Measurements from ENCODE around the gene ZMIZ1. TPM values are rescaled to one million over a fixed set of nuclear protein-coding genes. Genes with fewer than 3 reads are reported as not detected.

Gene ZMIZ1
- total and polyA plus RNA-seq, 2 experiments from 2014 or later, result 9.2 to 30.9 TPM

DNA sequence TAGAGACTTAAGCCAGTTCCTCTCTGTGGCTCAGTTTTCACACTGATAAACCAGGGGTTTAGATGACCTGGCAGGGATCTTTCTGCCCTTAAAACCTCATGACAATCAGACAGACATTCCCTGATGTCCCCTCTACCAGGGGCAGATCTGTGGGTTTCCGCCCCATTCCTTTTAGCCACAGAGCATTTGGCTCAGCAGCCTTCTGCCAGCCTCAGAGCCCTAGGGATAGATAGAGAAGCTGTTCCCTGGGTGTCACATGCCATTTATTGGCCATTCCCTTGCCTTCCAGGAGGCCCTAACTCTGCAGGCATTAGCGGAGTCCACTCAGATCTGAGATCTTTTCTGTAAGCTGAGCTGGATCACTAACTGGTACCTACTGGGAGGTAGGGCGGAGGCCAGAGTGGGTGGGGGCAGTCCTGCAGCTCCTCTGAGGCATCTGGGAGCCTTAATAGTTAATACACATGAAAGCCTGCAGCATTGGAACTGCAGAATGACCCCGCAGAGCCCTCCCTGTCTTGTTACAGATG is 101.5 kb downstream of the ZMIZ1 start (continued):
- TF ChIP-seq ZNF331 (CRISPR knock-in tag; IDR thresholded peaks at IDR 0.05; ENCODE audit: low read depth) (no peak), EZH2phosphoT487 (IDR thresholded peaks at IDR 0.05; ENCODE audit: unreplicated experiment) (no peak), JUNB (IDR thresholded peaks at IDR 0.05; ENCODE audit: unreplicated experiment) (no peak), STAT1 (IDR thresholded peaks at IDR 0.05; ENCODE audit: unreplicated experiment) (no peak), POLR2AphosphoS5 (IDR thresholded peaks at IDR 0.05; ENCODE audit: low read depth) (no peak)

GRCh38 chr10:79170993-79171392 is 102.2 kb downstream of the ZMIZ1 start:
- Histone ChIP-seq H3K27ac (ENCODE audit: low read depth) (no peak overlapping the region), H2AFZ (no peak overlapping the region), H3K36me3 (ENCODE audit: insufficient read depth) (no peaks in the 10 kb centered on the region), H3K4me2 (no peak overlapping the region), H4K20me1 (replicated peaks; ENCODE audit: insufficient read depth) (0 out of 2 replicates have a peak, but pooled peaks cover 3% of the 10 kb centered on the region), H3K79me2 (replicated peaks; ENCODE audit: insufficient read depth) (no peaks in the 10 kb centered on the region), H3K27me3 (ENCODE audit: insufficient read depth) (no peaks in the 10 kb centered on the region), H3F3A (replicated peaks; ENCODE audit: low read depth) (no peaks in the 10 kb centered on the region), H3K4me1 (ENCODE audit: insufficient read depth) (no peaks in the 10 kb centered on the region), H3K4me3 (no peak overlapping the region), H3K9me2 (ENCODE audit: insufficient read depth) (no peaks in the 10 kb centered on the region)
- DNase-seq (ENCODE audit: low spot score), result no peak
- H3K27ac Mint-ChIP-seq, result no peak overlapping the region; the same call in 1 of the 2 replicates
- peaks cover 6% of the 10 kb centered on the region for H3K27me3 Mint-ChIP-seq (ENCODE audit: insufficient read depth, low read depth, poor library complexity)
- no peak overlapping the region for H3K4me3 Mint-ChIP-seq
- peaks cover 32% of the 10 kb centered on the region for H3K4me1 Mint-ChIP-seq
- H3K9me3 Mint-ChIP-seq, result no peaks in the 10 kb centered on the region; the same call in 2 of the 3 replicates
- ATAC-seq, result no peak
- H3K36me3 Mint-ChIP-seq (ENCODE audit: low read depth), result peaks cover 5% of the 10 kb centered on the region; the same call in 2 of the 3 replicates
- TF ChIP-seq CREB1 (CRISPR knock-in tag; IDR thresholded peaks at IDR 0.05; ENCODE audit: low read depth) (no peak), JUNB (IDR thresholded peaks at IDR 0.05; ENCODE audit: unreplicated experiment) (no peak), ZNF331 (CRISPR knock-in tag; IDR thresholded peaks at IDR 0.05; ENCODE audit: low read depth) (no peak), NANOG (IDR thresholded peaks at IDR 0.05; ENCODE audit: borderline replicate concordance) (no peak), EZH2phosphoT487 (IDR thresholded peaks at IDR 0.05; ENCODE audit: unreplicated experiment) (no peak), ZNF114 (CRISPR knock-in tag; IDR thresholded peaks at IDR 0.05) (no peak), EZH2 (IDR thresholded peaks at IDR 0.05; ENCODE audit: low read depth, unreplicated experiment) (no peak), POLR2AphosphoS5 (IDR thresholded peaks at IDR 0.05; ENCODE audit: low read depth) (no peak), ETS1 (IDR thresholded peaks at IDR 0.05) (no peak), STAT1 (IDR thresholded peaks at IDR 0.05; ENCODE audit: unreplicated experiment) (no peak)
- TF ChIP-seq, protein P1, sequence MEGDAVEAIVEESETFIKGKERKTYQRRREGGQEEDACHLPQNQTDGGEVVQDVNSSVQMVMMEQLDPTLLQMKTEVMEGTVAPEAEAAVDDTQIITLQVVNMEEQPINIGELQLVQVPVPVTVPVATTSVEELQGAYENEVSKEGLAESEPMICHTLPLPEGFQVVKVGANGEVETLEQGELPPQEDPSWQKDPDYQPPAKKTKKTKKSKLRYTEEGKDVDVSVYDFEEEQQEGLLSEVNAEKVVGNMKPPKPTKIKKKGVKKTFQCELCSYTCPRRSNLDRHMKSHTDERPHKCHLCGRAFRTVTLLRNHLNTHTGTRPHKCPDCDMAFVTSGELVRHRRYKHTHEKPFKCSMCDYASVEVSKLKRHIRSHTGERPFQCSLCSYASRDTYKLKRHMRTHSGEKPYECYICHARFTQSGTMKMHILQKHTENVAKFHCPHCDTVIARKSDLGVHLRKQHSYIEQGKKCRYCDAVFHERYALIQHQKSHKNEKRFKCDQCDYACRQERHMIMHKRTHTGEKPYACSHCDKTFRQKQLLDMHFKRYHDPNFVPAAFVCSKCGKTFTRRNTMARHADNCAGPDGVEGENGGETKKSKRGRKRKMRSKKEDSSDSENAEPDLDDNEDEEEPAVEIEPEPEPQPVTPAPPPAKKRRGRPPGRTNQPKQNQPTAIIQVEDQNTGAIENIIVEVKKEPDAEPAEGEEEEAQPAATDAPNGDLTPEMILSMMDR (conservative IDR thresholded peaks at IDR 0.05; ENCODE audit: low read depth in 2 of 2), result no peak
- TF ChIP-seq, protein P2, sequence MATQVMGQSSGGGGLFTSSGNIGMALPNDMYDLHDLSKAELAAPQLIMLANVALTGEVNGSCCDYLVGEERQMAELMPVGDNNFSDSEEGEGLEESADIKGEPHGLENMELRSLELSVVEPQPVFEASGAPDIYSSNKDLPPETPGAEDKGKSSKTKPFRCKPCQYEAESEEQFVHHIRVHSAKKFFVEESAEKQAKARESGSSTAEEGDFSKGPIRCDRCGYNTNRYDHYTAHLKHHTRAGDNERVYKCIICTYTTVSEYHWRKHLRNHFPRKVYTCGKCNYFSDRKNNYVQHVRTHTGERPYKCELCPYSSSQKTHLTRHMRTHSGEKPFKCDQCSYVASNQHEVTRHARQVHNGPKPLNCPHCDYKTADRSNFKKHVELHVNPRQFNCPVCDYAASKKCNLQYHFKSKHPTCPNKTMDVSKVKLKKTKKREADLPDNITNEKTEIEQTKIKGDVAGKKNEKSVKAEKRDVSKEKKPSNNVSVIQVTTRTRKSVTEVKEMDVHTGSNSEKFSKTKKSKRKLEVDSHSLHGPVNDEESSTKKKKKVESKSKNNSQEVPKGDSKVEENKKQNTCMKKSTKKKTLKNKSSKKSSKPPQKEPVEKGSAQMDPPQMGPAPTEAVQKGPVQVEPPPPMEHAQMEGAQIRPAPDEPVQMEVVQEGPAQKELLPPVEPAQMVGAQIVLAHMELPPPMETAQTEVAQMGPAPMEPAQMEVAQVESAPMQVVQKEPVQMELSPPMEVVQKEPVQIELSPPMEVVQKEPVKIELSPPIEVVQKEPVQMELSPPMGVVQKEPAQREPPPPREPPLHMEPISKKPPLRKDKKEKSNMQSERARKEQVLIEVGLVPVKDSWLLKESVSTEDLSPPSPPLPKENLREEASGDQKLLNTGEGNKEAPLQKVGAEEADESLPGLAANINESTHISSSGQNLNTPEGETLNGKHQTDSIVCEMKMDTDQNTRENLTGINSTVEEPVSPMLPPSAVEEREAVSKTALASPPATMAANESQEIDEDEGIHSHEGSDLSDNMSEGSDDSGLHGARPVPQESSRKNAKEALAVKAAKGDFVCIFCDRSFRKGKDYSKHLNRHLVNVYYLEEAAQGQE (IDR thresholded peaks at IDR 0.05; ENCODE audit: unreplicated experiment), result no peak

All from GM23338 (cell line).